ENCODE measurements around the gene CYP2D6. TPM values are rescaled to one million over a fixed set of nuclear protein-coding genes. Genes with fewer than 3 reads are reported as not detected.

Gene CYP2D6
- total and polyA plus RNA-seq, 8 donors, result 0.72 to 22.8 (median 3.4) TPM

- no peaks in the 10 kb centered on the region for H3K9me3 ChIP-seq
- no peaks in the 10 kb centered on the region for H3K27me3 ChIP-seq
- H3K4me1 ChIP-seq, result peaks cover 28 to 68% (median 45%) of the 10 kb centered on the region in 4 donors
- peaks cover 29 to 57% (median 55%) of the 10 kb centered on the region in 4 donors for H3K36me3 ChIP-seq
- TF ChIP-seq POLR2AphosphoS5 (IDR thresholded peaks at IDR 0.05), result no peak
- TF ChIP-seq EP300 (IDR thresholded peaks at IDR 0.05), result no peak
- no peak for TF ChIP-seq CTCF (IDR thresholded peaks at IDR 0.05)
- no peak for TF ChIP-seq POLR2A (IDR thresholded peaks at IDR 0.05)
- H3K27ac ChIP-seq, result peak overlapping the region; percentile 90 to 99 (median 99)
- WGBS, 5 donors, result 0 to 2% (median 1%) methylated on average over 14 of the region's 14 CpGs
- H3K4me3 ChIP-seq, result peak overlapping the region; percentile 58 to 64 (median 61)
- peak; percentile 55 to 80 for DNase-seq
- intact Hi-C loops (cut with DNase I; ENCODE audit: low total_unique reads), result no loop called here
These were observed 50.3 kb downstream of the CYP2D6 start for GRCh38 chr22:42080287-42080686.

- Histone ChIP-seq H3K36me3 (peaks cover 22 to 50% (median 48%) of the 10 kb centered on the region in 4 donors), H3K9me3 (no peaks in the 10 kb centered on the region), H3K4me3 (peak within 1 kb of the TSS; percentile 58 to 64 (median 61)), H3K27me3 (no peaks in the 10 kb centered on the region), H3K4me1 (peaks cover 34 to 75% (median 52%) of the 10 kb centered on the region in 4 donors), H3K27ac (peak within 1 kb of the TSS; percentile 90 to 99 (median 99))
- 0% methylated on average over 57 to 71 of the region's 71 CpGs for WGBS, 5 donors
- DNase-seq, result peak; percentile 99
- TF ChIP-seq EP300 (IDR thresholded peaks at IDR 0.05) (no peak), POLR2AphosphoS5 (IDR thresholded peaks at IDR 0.05) (peak; percentile 81 to 97 (median 89)), POLR2A (IDR thresholded peaks at IDR 0.05) (peak in 2 of 4 donors; percentile 52 to 73)
- intact Hi-C loops (cut with DNase I; ENCODE audit: low total_unique reads), result no loop called here
These were observed 51.0 kb downstream of the CYP2D6 start, which contains the start of gene SMDT1 for GRCh38 chr22:42079319-42080251. SMDT1 (plus strand) TSS chr22:42079700; CDS start chr22:42079769, 69 bp downstream.

- 19 to 34% (median 22%) methylated on average over 19 to 24 of the region's 24 CpGs for WGBS, 5 donors
These were observed 51.9 kb downstream of the CYP2D6 start for GRCh38 chr22:42078469-42079318.

More at GRCh38 chr22:42078469-42079318, 51.9 kb downstream of the CYP2D6 start:
- TF ChIP-seq EP300 (IDR thresholded peaks at IDR 0.05) (no peak), POLR2A (IDR thresholded peaks at IDR 0.05) (no peak), POLR2AphosphoS5 (IDR thresholded peaks at IDR 0.05) (no peak), CTCF (IDR thresholded peaks at IDR 0.05) (no peak)
- H3K27me3 ChIP-seq, result no peaks in the 10 kb centered on the region
- peak overlapping the region; percentile 58 to 64 (median 61) for H3K4me3 ChIP-seq
- intact Hi-C loops (cut with DNase I; ENCODE audit: low total_unique reads), result no loop called here
- H3K36me3 ChIP-seq, result peaks cover 19 to 41% (median 40%) of the 10 kb centered on the region in 4 donors
- no peaks in the 10 kb centered on the region for H3K9me3 ChIP-seq
- H3K4me1 ChIP-seq, result peaks cover 38 to 77% (median 58%) of the 10 kb centered on the region in 4 donors
- H3K27ac ChIP-seq, result peak overlapping the region; percentile 90 to 99 (median 99)
- no peak for DNase-seq
